ENCODE data around the gene ZFPM1.

DNA sequence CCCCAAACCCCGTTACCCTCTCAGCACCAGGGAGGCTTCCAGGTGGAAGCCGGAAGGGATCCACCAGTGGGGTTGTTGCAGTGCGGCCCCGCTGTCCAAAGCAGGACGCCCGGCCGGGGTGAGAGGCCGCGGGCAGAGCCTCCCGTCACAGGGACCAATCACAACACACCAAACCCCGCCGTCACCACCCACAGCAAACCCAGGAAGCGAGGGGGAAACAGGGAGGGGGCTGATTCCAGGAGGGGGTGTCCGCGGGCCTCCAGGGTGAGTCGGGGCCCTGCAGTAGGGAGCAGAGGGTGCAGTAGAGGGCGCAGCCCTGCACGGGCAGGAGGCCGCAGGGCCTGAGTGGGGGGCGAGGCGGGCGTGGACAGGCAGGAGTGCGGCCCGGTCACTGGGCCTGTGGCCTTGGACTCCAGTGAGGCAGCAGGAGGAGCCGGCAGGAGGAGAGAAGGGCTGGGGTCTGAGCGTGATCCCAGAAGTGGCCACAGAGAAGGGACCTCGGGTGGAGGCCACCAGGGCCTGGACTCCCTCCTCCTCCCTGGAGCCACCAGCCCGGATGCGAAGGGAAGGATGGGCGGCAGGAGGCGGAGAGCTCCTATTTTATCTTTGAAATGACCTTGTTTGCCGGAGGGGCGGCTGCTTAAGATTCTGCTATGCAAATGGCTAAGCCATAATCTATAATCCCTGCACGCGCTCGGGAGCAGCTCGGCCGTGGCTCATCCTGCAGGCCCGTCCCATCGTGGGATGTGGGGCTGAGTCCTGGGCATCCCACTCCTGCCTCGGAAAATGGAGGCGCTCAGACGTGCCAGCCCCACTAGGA lies 41.5 kb downstream of the ZFPM1 start:
- TF ChIP-seq, protein P1, sequence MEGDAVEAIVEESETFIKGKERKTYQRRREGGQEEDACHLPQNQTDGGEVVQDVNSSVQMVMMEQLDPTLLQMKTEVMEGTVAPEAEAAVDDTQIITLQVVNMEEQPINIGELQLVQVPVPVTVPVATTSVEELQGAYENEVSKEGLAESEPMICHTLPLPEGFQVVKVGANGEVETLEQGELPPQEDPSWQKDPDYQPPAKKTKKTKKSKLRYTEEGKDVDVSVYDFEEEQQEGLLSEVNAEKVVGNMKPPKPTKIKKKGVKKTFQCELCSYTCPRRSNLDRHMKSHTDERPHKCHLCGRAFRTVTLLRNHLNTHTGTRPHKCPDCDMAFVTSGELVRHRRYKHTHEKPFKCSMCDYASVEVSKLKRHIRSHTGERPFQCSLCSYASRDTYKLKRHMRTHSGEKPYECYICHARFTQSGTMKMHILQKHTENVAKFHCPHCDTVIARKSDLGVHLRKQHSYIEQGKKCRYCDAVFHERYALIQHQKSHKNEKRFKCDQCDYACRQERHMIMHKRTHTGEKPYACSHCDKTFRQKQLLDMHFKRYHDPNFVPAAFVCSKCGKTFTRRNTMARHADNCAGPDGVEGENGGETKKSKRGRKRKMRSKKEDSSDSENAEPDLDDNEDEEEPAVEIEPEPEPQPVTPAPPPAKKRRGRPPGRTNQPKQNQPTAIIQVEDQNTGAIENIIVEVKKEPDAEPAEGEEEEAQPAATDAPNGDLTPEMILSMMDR (conservative IDR thresholded peaks at IDR 0.05; ENCODE audit: low read length): no peak
- no peak for TF ChIP-seq EZH2phosphoT487 (IDR thresholded peaks at IDR 0.05; ENCODE audit: borderline replicate concordance, low read depth, low read length)

Measured in OCI-LY7 (cell line).